Stomach (tissue), 9 donors: ENCODE results near the gene RABGEF1. TPM values are rescaled to one million over a fixed set of nuclear protein-coding genes. Genes with fewer than 3 reads are reported as not detected.
"Not testable (repeated sequence)": the region's sequence is repeated elsewhere in the genome, so short reads cannot be mapped to it uniquely, and the experiment has no call there.

Experiments
- DNase-seq, 2 donors: peaks; one replicate each; pipeline versions ENCODE4 v3.0.0 to v3.0.0-alpha.2; 2013 to 2019
- H3K27ac ChIP-seq, 5 donors: fragments of 200-600 bp in 4 of 5; sonication (generic) in 4 of 5; one replicate each; pipeline ENCODE4 v1.5.1; 2013 to 2019; ENCODE audit warnings: mild to moderate bottlenecking in 1 of 5, moderate library complexity in 1 of 5
- H3K27me3 ChIP-seq, 3 donors: fragments of 200-600 bp; sonication (generic); one replicate each; pipeline ENCODE4 v1.5.1; 2017 to 2019; ENCODE audit warnings: mixed run types in 1 of 3
- H3K36me3 ChIP-seq, 4 donors: fragments of 200-600 bp; sonication (generic); 1 replicate in 3 of 4; 2 replicates in 1 of 4; pipeline ENCODE4 v1.5.1; 2016 to 2019
- H3K4me1 ChIP-seq, 4 donors: fragments of 200-600 bp; sonication (generic); one replicate each; pipeline ENCODE4 v1.5.1; 2016 to 2019
- H3K4me3 ChIP-seq, 4 donors: fragments of 200-600 bp; sonication (generic) in 3 of 4; one replicate each; pipeline ENCODE4 v1.5.1; 2016 to 2019; ENCODE audit warnings: mild to moderate bottlenecking in 1 of 4
- H3K9me3 ChIP-seq, 4 donors: fragments of 200-600 bp; sonication (generic); one replicate each; pipeline ENCODE4 v1.5.1; 2016 to 2019
- CTCF ChIP-seq, 7 experiments: fragments of 450-650 bp in 4 of 7; fragments of 200-600 bp in 3 of 7; sonication (generic) in 3 of 7; IDR thresholded peaks; one replicate each; pipeline ENCODE4 v1.5.1; 2016 to 2019; ENCODE audit warnings: antibody characterized with exemption in 7 of 7, control low read depth in 2 of 7, mild to moderate bottlenecking in 1 of 7
- EP300 ChIP-seq: sonication (generic); formaldehyde crosslinking; IDR thresholded peaks from one replicate; pipeline ENCODE4 v1.6.1; 2017; ENCODE audit warnings: antibody characterized with exemption
- POLR2A ChIP-seq, 4 donors: fragments of 450-650 bp; IDR thresholded peaks; one replicate each; pipeline ENCODE4 v1.6.1; 2016; ENCODE audit warnings: antibody characterized with exemption in 4 of 4, control low read depth in 2 of 4, mild to moderate bottlenecking in 1 of 4, moderate library complexity in 1 of 4
- POLR2AphosphoS5 ChIP-seq, 3 donors: sonication (generic); formaldehyde crosslinking; IDR thresholded peaks; one replicate each; pipeline ENCODE4 v1.6.1; 2016; ENCODE audit warnings: antibody characterized with exemption in 3 of 3
- WGBS, 5 donors: extraction: QIAGEN DNeasy Blood & Tissue Kit in 3 of 5; methylation state at CpG; one replicate each; pipeline versions ENCODE4 v1.1.5 to v1.1.7; 2013 to 2018; 5-methylcytosine and 5-hydroxymethylcytosine counted together
- intact Hi-C: fragments of 100-400 bp; cut with DNase I; formaldehyde crosslinking; loops from one replicate; pipeline ENCODE4 v1.15.1; 2023; ENCODE audit warnings: low total_unique reads
- polyA plus RNA-seq, 3 donors: library from polyadenylated mRNA; stranded (reverse); fragments of 200-250 nt; gene quantifications; one replicate each; pipeline ENCODE4 v1.2.3, GENCODE V29; 2013
- total RNA-seq, 5 donors: library from RNA; depleted of rRNA; stranded (reverse); fragments of >200 nt; gene quantifications; one replicate each; pipeline versions ENCODE4 v1.1.0 to v1.2.3, GENCODE V29; 2014 to 2016
- donor health status: healthy with polysubstance abuse.
- donor health status: Bipolar disorder and iron deficiency.
- donor health status: healthy.

RABGEF1 gene
- total and polyA plus RNA-seq, 8 donors, result 10.1 to 61.6 (median 20.8) TPM

- TF ChIP-seq POLR2A (IDR thresholded peaks at IDR 0.05) (no peak), POLR2AphosphoS5 (IDR thresholded peaks at IDR 0.05) (no peak), CTCF (IDR thresholded peaks at IDR 0.05) (no peak), EP300 (no peak)
- intact Hi-C loops, result no loop called here
- WGBS, 5 donors, result 95 to 98% (median 95%) methylated on average over 5 to 6 of the region's 6 CpGs
Observed at GRCh38 chr7:66736892-66737291, 3.6 kb upstream of the RABGEF1 start.

GRCh38 chr7:66737667-66738066, 2.9 kb upstream of the RABGEF1 start:
- H3K4me3 ChIP-seq, result no peak overlapping the region
- H3K4me1 ChIP-seq, result peaks cover 19 to 46% (median 32%) of the 10 kb centered on the region in 4 donors
- peaks cover 0 to 12% (median 8%) of the 10 kb centered on the region in 4 donors for H3K9me3 ChIP-seq
- 72 to 88% (median 86%) methylated on average over 6 of the region's 6 CpGs for WGBS, 5 donors
- H3K36me3 ChIP-seq, result peaks cover 0 to 25% (median 14%) of the 10 kb centered on the region in 4 donors
- no peak for DNase-seq
- H3K27me3 ChIP-seq, result no peaks in the 10 kb centered on the region
- H3K27ac ChIP-seq, result no peak overlapping the region
- no peak for TF ChIP-seq POLR2AphosphoS5 (IDR thresholded peaks at IDR 0.05)
- TF ChIP-seq CTCF (IDR thresholded peaks at IDR 0.05), result no peak
- TF ChIP-seq EP300, result no peak
- no peak for TF ChIP-seq POLR2A (IDR thresholded peaks at IDR 0.05)
- intact Hi-C loops, result no loop called here

More at GRCh38 chr7:66736892-66737291, 3.6 kb upstream of the RABGEF1 start:
- no peaks in the 10 kb centered on the region for H3K27me3 ChIP-seq
- no peak overlapping the region for H3K4me3 ChIP-seq
- peaks cover 15 to 38% (median 27%) of the 10 kb centered on the region in 4 donors for H3K4me1 ChIP-seq
- H3K27ac ChIP-seq, result no peak overlapping the region
- DNase-seq, result no peak
- peaks cover 0 to 25% (median 14%) of the 10 kb centered on the region in 4 donors for H3K36me3 ChIP-seq
- H3K9me3 ChIP-seq, result peaks cover 0 to 12% (median 8%) of the 10 kb centered on the region in 4 donors

DNA sequence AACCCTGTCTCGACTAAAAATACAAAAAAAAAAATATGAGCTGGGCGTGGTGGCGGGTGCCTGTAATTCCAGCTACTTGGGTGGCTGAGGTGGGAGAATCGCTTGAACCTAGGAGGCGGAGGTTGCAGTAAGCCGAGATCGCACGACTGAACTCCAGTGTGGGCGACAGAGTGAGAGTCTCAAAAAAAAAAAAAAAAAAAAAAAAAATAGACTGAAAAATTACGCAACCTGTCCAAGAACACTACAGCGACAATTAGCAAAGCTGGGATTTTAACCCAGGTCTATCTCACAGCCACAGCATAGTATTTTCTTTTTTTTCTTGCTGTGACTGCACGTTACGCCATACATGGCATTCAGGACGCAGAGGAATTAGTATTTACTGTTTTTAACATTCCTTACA, 1.1 kb upstream of the RABGEF1 start:
- H3K27ac ChIP-seq, result peak overlapping the region in 4 of 5 donors; percentile 96 to 99 (median 98)
- WGBS, 5 donors, result 87 to 89% (median 87%) methylated on average over 14 of the region's 14 CpGs
- H3K27me3 ChIP-seq, result no peaks in the 10 kb centered on the region
- peaks cover 0 to 12% (median 8%) of the 10 kb centered on the region in 4 donors for H3K9me3 ChIP-seq
- peaks cover 19 to 61% (median 40%) of the 10 kb centered on the region in 4 donors for H3K4me1 ChIP-seq
- intact Hi-C loops, result no loop called here
- TF ChIP-seq POLR2AphosphoS5 (IDR thresholded peaks at IDR 0.05) (no peak), CTCF (IDR thresholded peaks at IDR 0.05) (no peak), EP300 (no peak), POLR2A (IDR thresholded peaks at IDR 0.05) (no peak)
- peaks cover 0 to 25% (median 14%) of the 10 kb centered on the region in 4 donors for H3K36me3 ChIP-seq
- peak overlapping the region; percentile 77 to 90 (median 86) for H3K4me3 ChIP-seq
- DNase-seq, result peak in 1 of 2 donors; percentile 13

DNA sequence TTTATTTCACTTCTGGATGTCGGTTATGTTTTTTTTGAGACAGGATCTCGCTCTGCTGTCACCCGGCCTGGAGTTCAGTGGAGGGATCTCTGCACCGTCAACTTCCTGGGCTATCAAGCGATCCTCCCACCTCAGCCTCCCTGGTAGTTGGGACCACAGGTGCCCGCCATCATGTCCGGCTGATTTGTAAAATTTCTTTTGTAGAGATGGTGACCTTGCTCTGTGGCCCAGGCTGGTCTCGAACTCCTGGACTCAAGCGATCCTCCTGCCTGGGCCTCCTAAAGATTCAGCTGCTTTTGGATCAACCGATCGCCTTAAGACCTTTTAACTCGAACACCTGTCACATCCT, 606 bp upstream of the RABGEF1 start:
- H3K4me3 ChIP-seq, result peak overlapping the region; percentile 77 to 90 (median 86)
- WGBS, 5 donors, result 5 to 12% (median 8%) methylated on average over 12 of the region's 12 CpGs

GRCh38 chr7:66740980-66741709, 612 bp downstream of the RABGEF1 start:
- Histone ChIP-seq H3K4me3 (peak overlapping the region; percentile 77 to 90 (median 86)), H3K27ac (peak overlapping the region; percentile 90 to 99 (median 98)), H3K36me3 (peaks cover 0 to 17% (median 4%) of the 10 kb centered on the region in 4 donors), H3K4me1 (peaks cover 19 to 70% (median 41%) of the 10 kb centered on the region in 4 donors)
- intact Hi-C loops, H3K9me3 ChIP-seq, H3K27me3 ChIP-seq: not testable (repeated sequence)
- 1% methylated on average over 14 to 54 of the region's 54 CpGs for WGBS, 5 donors
- peak; percentile 36 to 80 for DNase-seq

More for the DNA sequence above, 606 bp upstream of the RABGEF1 start:
- intact Hi-C loops, result no loop called here
- no peak for TF ChIP-seq CTCF (IDR thresholded peaks at IDR 0.05)
- TF ChIP-seq POLR2AphosphoS5 (IDR thresholded peaks at IDR 0.05), result no peak
- TF ChIP-seq POLR2A (IDR thresholded peaks at IDR 0.05), result no peak
- TF ChIP-seq EP300, result no peak
- DNase-seq, result peak in 1 of 2 donors; percentile 47
- Histone ChIP-seq H3K4me1 (peaks cover 19 to 65% (median 40%) of the 10 kb centered on the region in 4 donors), H3K27ac (peak overlapping the region; percentile 90 to 99 (median 98)), H3K27me3 (no peaks in the 10 kb centered on the region), H3K9me3 (peaks cover 0 to 12% (median 8%) of the 10 kb centered on the region in 4 donors), H3K36me3 (peaks cover 0 to 25% (median 14%) of the 10 kb centered on the region in 4 donors)
